ENCODE results near the gene STX1A. TPM values are rescaled to one million over a fixed set of nuclear protein-coding genes. Genes with fewer than 3 reads are reported as not detected.

The STX1A gene
- total and polyA plus RNA-seq, 2 of the 8 experiments (the other 6 are each of a cell fraction or from before 2014, with no cell fraction given): 13.5 to 17.5 TPM

GRCh38 chr7:73719806-73720169, 319 bp upstream of the STX1A start:
- H3K14ac ChIP-seq (ENCODE audit: insufficient read length): no peak overlapping the region
- no peak overlapping the region; the same call in 1 of the 2 replicates for H4K8ac ChIP-seq (ENCODE audit: extremely low read depth, insufficient read depth, low read length)
- no peak overlapping the region for H4K5ac ChIP-seq (ENCODE audit: insufficient read length, low read depth, low read length)
- no peak overlapping the region for H3K56ac ChIP-seq (replicated peaks; ENCODE audit: insufficient read length, low read depth, low read length)
- H3K23ac ChIP-seq (ENCODE audit: insufficient read length): no peak overlapping the region
- no peak overlapping the region for H2BK20ac ChIP-seq (ENCODE audit: low read length)
- H3K4me3 ChIP-seq (ENCODE audit: extremely low read depth in 1 of 4, insufficient read depth in 2 of 4, low read depth in 3 of 4, low read length in 4 of 4): peak overlapping the region; percentile 40 to 92 (median 48)
- no peaks in the 10 kb centered on the region for H3K9me3 ChIP-seq (ENCODE audit: insufficient read depth in 2 of 2, low read depth in 1 of 2, low read length in 1 of 2)
- ChIA-PET POLR2A (ENCODE audit: partially characterized antibody) (interaction anchor here (0.9 to 1.5 kb wide), 9 partner anchors 9 to 141 kb away, joined by 3 to 7 read pairs (median 3); partner anchors contain the start of genes ABHD11 and TBL2), CTCF (ENCODE audit: partially characterized antibody) (interaction anchor here (0.8 to 2.2 kb wide), 12 partner anchors 8 to 120 kb away, joined by 3 to 14 read pairs (median 4); partner anchors contain the start of gene VPS37D)
- no peaks in the 10 kb centered on the region for H3K79me2 ChIP-seq (ENCODE audit: control insufficient read depth in 1 of 2, insufficient read depth in 2 of 2, low read length in 2 of 2)
- H3K27me3 ChIP-seq (replicated peaks in 1 of 4; ENCODE audit: control insufficient read depth in 3 of 4, extremely low read depth in 1 of 4, insufficient read depth in 3 of 4, low read length in 3 of 4): peaks cover 0 to 18% (median 13%) of the 10 kb centered on the region in 4 experiments; a peak in 5 of 7 replicates
- H3K9ac ChIP-seq (replicated peaks in 1 of 4; ENCODE audit: extremely low read depth in 1 of 4, low read depth in 3 of 4, low read length in 3 of 4): no peak overlapping the region
- TF ChIP-seq HDAC6 (IDR thresholded peaks at IDR 0.05; ENCODE audit: low read depth, low read length) (no peak), KDM4A (IDR thresholded peaks at IDR 0.05; ENCODE audit: low read depth, low read length, severe bottlenecking) (no peak), ATF2 (IDR thresholded peaks at IDR 0.05; ENCODE audit: low read length) (no peak), CEBPB (IDR thresholded peaks at IDR 0.05; ENCODE audit: low read depth, low read length) (0 out of 2 replicates have a peak, but pooled peaks have one; percentile 49)
- H2BK15ac ChIP-seq (ENCODE audit: low read length): no peak overlapping the region
- 16% methylated on average over 12 of the region's 16 CpGs; no CpG with 5 or more reads in 1 of the 2 experiments for WGBS, 2 experiments (ENCODE audit: extremely low coverage in 1 of 2, insufficient coverage in 1 of 2, insufficient read length in 1 of 2, insufficient replicate concordance in 2 of 2, low coverage in 1 of 2, low lambda C conversion rate in 2 of 2, missing lambda C conversion rate in 1 of 2)
- H3K4ac ChIP-seq (replicated peaks; ENCODE audit: insufficient read length, low read depth, low read length): no peak overlapping the region
- peaks cover 3% of the 10 kb centered on the region; the same call in 1 of the 2 replicates for H3K23me2 ChIP-seq (ENCODE audit: low read depth, low read length)
- H3K36me3 ChIP-seq (ENCODE audit: control insufficient read depth in 2 of 4, insufficient read depth in 4 of 4, low read length in 3 of 4): no peaks in the 10 kb centered on the region
- FAIRE-seq (no peak), DNase-seq (ENCODE audit: low read depth in 1 of 2, low spot score in 2 of 2) (no peak)
- H2AK5ac ChIP-seq (ENCODE audit: low read depth, low read length): no peak overlapping the region
- no peak overlapping the region for H2BK12ac ChIP-seq (ENCODE audit: low read depth, low read length)
- H2BK120ac ChIP-seq (replicated peaks; ENCODE audit: low read depth, low read length): no peak overlapping the region
- H3K4me2 ChIP-seq (ENCODE audit: insufficient read depth in 1 of 2, low read depth in 2 of 2, low read length in 2 of 2): peak overlapping the region; percentile 66 to 91
- no peak overlapping the region for H3K27ac ChIP-seq (ENCODE audit: low read depth, low read length)
- H4K91ac ChIP-seq (replicated peaks; ENCODE audit: insufficient read length, low read length): no peak overlapping the region
- H2BK5ac ChIP-seq (ENCODE audit: low read depth, low read length): no peak overlapping the region
- peaks cover 5% of the 10 kb centered on the region for H3K79me1 ChIP-seq (ENCODE audit: low read depth, low read length)
- no peaks in the 10 kb centered on the region; a peak in 3 of 7 replicates for H3K4me1 ChIP-seq (replicated peaks in 1 of 4; ENCODE audit: control insufficient read depth in 3 of 4, insufficient read depth in 4 of 4, low read length in 3 of 4)
- H3K18ac ChIP-seq (ENCODE audit: extremely low read depth, low read length): no peak overlapping the region
- H2AFZ ChIP-seq (ENCODE audit: low read length): no peak overlapping the region
- H4K20me1 ChIP-seq (replicated peaks in 1 of 2; ENCODE audit: control insufficient read depth in 1 of 2, insufficient read depth in 2 of 2, low read length in 2 of 2): peaks cover 8 to 10% of the 10 kb centered on the region in 2 experiments

All from H1 (cell line).